H9 (cell line): ENCODE measurements around the gene WSCD1. TPM values are rescaled to one million over a fixed set of nuclear protein-coding genes. Genes with fewer than 3 reads are reported as not detected.

Source experiments
- DNase-seq: peaks from one replicate; pipeline ENCODE4 v3.0.0-alpha.2; 2017
- H2AFZ ChIP-seq: one replicate; pipeline ENCODE4 v1.6.1; 2013; ENCODE audit warnings: mild to moderate bottlenecking, low read length, control low read depth, moderate library complexity
- H2AK5ac ChIP-seq: 2 replicates; pipeline ENCODE4 v1.6.1; 2013; ENCODE audit warnings: low read length, control low read depth, mixed read lengths; ENCODE audit not compliant: insufficient read length
- H2BK120ac ChIP-seq: one replicate; pipeline ENCODE4 v1.6.1; 2013; ENCODE audit warnings: low read depth, mild to moderate bottlenecking, low read length, control low read depth, inconsistent platforms; ENCODE audit not compliant: poor library complexity, severe bottlenecking
- H2BK12ac ChIP-seq: 2 replicates; pipeline ENCODE4 v1.6.1; 2013; ENCODE audit warnings: low read length, control low read depth, mixed read lengths, low read depth; ENCODE audit not compliant: insufficient read length
- H2BK15ac ChIP-seq: 2 replicates; pipeline ENCODE4 v1.6.1; 2013; ENCODE audit warnings: low read depth, low read length, control low read depth
- H2BK20ac ChIP-seq: one replicate; pipeline ENCODE4 v1.6.1; 2013; ENCODE audit warnings: low read depth, mild to moderate bottlenecking, low read length, control low read depth, inconsistent platforms; ENCODE audit not compliant: poor library complexity, severe bottlenecking
- H2BK5ac ChIP-seq: 2 replicates; pipeline ENCODE4 v1.6.1; 2013; ENCODE audit warnings: low read length, control low read depth, mixed read lengths; ENCODE audit not compliant: insufficient read length
- H3K14ac ChIP-seq: 2 replicates; pipeline ENCODE4 v1.6.1; 2013; ENCODE audit warnings: low read length, control low read depth; ENCODE audit not compliant: insufficient read depth
- H3K18ac ChIP-seq: 2 replicates; pipeline ENCODE4 v1.6.1; 2013; ENCODE audit warnings: low read depth, mild to moderate bottlenecking, mixed read lengths, low read length, control low read depth; ENCODE audit not compliant: insufficient read length
- H3K23ac ChIP-seq: 2 replicates; pipeline ENCODE4 v1.6.1; 2013; ENCODE audit warnings: low read length, control low read depth, mixed read lengths, low read depth; ENCODE audit not compliant: insufficient read length
- H3K23me2 ChIP-seq: 2 replicates; pipeline ENCODE4 v1.6.1; 2013; ENCODE audit warnings: low read depth, mild to moderate bottlenecking, mixed read lengths, low read length, control low read depth; ENCODE audit not compliant: insufficient read length, poor library complexity, severe bottlenecking
- H3K27ac ChIP-seq: 2 replicates; pipeline ENCODE4 v1.5.1; 2013; ENCODE audit warnings: low read length, control low read depth, mixed read lengths, low read depth; ENCODE audit not compliant: insufficient read length
- H3K27me3 ChIP-seq: 2 replicates; pipeline ENCODE4 v1.6.1; 2013; ENCODE audit warnings: low read length, control low read depth, inconsistent platforms; ENCODE audit not compliant: insufficient read depth
- H3K4ac ChIP-seq: 2 replicates; pipeline ENCODE4 v1.6.1; 2013; ENCODE audit warnings: low read depth, mild to moderate bottlenecking, control low read depth, inconsistent platforms, low read length, moderate library complexity
- H3K4me1 ChIP-seq: 2 replicates; pipeline ENCODE4 v1.6.1; 2013; ENCODE audit warnings: low read length, control low read depth, inconsistent platforms; ENCODE audit not compliant: insufficient read depth
- H3K4me2 ChIP-seq: 2 replicates; pipeline ENCODE4 v1.6.1; 2013; ENCODE audit warnings: low read length, control low read depth, mixed read lengths; ENCODE audit not compliant: insufficient read length, insufficient read depth
- H3K56ac ChIP-seq: 2 replicates; pipeline ENCODE4 v1.6.1; 2013; ENCODE audit warnings: low read depth, mild to moderate bottlenecking, mixed read lengths, low read length, control low read depth; ENCODE audit not compliant: insufficient read length
- H3K79me1 ChIP-seq: 2 replicates; pipeline ENCODE4 v1.6.1; 2013; ENCODE audit warnings: low read depth, mild to moderate bottlenecking, moderate library complexity, low read length, control low read depth, inconsistent platforms; ENCODE audit not compliant: insufficient read depth, poor library complexity, severe bottlenecking
- H3K79me2 ChIP-seq: 2 replicates; pipeline ENCODE4 v1.6.1; 2013; ENCODE audit warnings: low read length, control low read depth, inconsistent platforms; ENCODE audit not compliant: insufficient read depth
- H3K9ac ChIP-seq: 2 replicates; pipeline ENCODE4 v1.6.1; 2013; ENCODE audit warnings: low read length, control low read depth, mixed read lengths; ENCODE audit not compliant: insufficient read length; ENCODE audit errors: extremely low read depth
- H3K9me3 ChIP-seq: one replicate; pipeline ENCODE4 v1.6.1; 2013; ENCODE audit warnings: low read depth, low read length, inconsistent platforms; ENCODE audit not compliant: control insufficient read depth
- H3T11ph ChIP-seq: one replicate; pipeline ENCODE4 v1.6.1; 2013; ENCODE audit warnings: mild to moderate bottlenecking, low read length, control low read depth, inconsistent platforms
- H4K20me1 ChIP-seq: one replicate; pipeline ENCODE4 v1.6.1; 2013; ENCODE audit not compliant: control insufficient read depth, insufficient read length, insufficient read depth
- H4K5ac ChIP-seq: 2 replicates; pipeline ENCODE4 v1.6.1; 2013; ENCODE audit warnings: low read depth, mild to moderate bottlenecking, mixed read lengths, low read length, control low read depth; ENCODE audit not compliant: insufficient read length
- H4K8ac ChIP-seq: replicated peaks from 2 replicates; pipeline ENCODE4 v1.6.1; 2013; ENCODE audit warnings: low read length, control low read depth, mixed read lengths, low read depth; ENCODE audit not compliant: insufficient read length
- H4K91ac ChIP-seq: 2 replicates; pipeline ENCODE4 v1.6.1; 2013; ENCODE audit warnings: low read depth, mild to moderate bottlenecking, moderate library complexity, mixed read lengths, low read length, control low read depth; ENCODE audit not compliant: insufficient read length
- H3K27ac Mint-ChIP-seq, 3 experiments: 2 replicates in 2 of 3; 3 replicates in 1 of 3; pipeline ENCODE4 v1.8.0; 2020 to 2021; ENCODE audit warnings: mixed read lengths in 3 of 3, mild to moderate bottlenecking in 1 of 3, moderate library complexity in 1 of 3
- H3K27me3 Mint-ChIP-seq: 2 replicates; pipeline ENCODE4 v1.8.0; 2021; ENCODE audit warnings: low read depth, mild to moderate bottlenecking, moderate library complexity, mixed read lengths
- H3K36me3 Mint-ChIP-seq, 3 experiments: 2 replicates in 2 of 3; 3 replicates in 1 of 3; pipeline ENCODE4 v1.8.0; 2020 to 2021; ENCODE audit warnings: low read depth in 3 of 3, mixed read lengths in 3 of 3; ENCODE audit not compliant: insufficient read depth in 1 of 3
- H3K4me1 Mint-ChIP-seq, 2 experiments: 2 replicates each; pipeline ENCODE4 v1.8.0; 2020; ENCODE audit warnings: mixed read lengths in 2 of 2
- H3K4me3 Mint-ChIP-seq, 2 experiments: 2 replicates in 1 of 2; 3 replicates in 1 of 2; pipeline ENCODE4 v1.8.0; 2020 to 2021; ENCODE audit warnings: mild to moderate bottlenecking in 2 of 2, mixed read lengths in 2 of 2, moderate library complexity in 1 of 2
- H3K9me3 Mint-ChIP-seq, 2 experiments: 2 replicates in 1 of 2; 3 replicates in 1 of 2; pipeline ENCODE4 v1.8.0; 2020; ENCODE audit warnings: mild to moderate bottlenecking in 2 of 2, mixed read lengths in 2 of 2, moderate library complexity in 1 of 2
- WGBS: extraction: QIAGEN DNeasy Blood & Tissue Kit; methylation state at CpG from one replicate; pipeline ENCODE4 v1.1.7; 2013; ENCODE audit warnings: missing lambda C conversion rate, low lambda C conversion rate, mixed read lengths; ENCODE audit not compliant: insufficient read length; ENCODE audit errors: extremely low coverage; 5-methylcytosine and 5-hydroxymethylcytosine counted together
- total RNA-seq: library from RNA; stranded (reverse); gene quantifications from 2 replicates; pipeline ENCODE4 v1.2.1, GENCODE V29; 2021
- TF ChIP-seq, protein P1 (sequence below): fragments of 200-600 bp; sonication (generic); conservative IDR thresholded peaks from 3 replicates; pipeline ENCODE4 v1.8.0; 2021; ENCODE audit warnings: antibody characterized with exemption, mild to moderate bottlenecking

WSCD1 gene
- total RNA-seq, 1 experiment from 2014 or later, result 33.6 TPM

DNA sequence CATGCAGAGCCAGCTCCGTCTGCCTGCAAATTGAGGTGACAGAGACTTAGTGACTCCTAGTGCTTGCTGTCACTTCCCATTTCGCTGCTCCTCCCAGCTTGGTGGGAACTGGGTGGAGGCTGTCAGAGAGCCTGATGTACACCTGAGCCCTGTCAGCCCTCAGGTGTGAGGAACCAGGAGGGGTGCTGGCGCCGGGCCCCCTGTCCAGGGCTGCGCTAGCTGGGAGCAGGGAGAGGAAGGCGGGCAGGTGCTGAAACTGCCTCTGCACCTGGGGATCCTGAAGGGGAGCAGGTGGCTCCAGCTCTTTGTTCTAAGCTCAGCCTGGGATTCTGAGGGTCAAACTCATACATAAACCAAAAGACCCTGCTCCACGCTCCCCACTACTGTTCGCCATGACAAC lies 10.8 kb upstream of the WSCD1 start:
- Mint-ChIP-seq H3K27ac (no peak overlapping the region), H3K36me3 (peaks cover 0 to 2% (median 0%) of the 10 kb centered on the region in 3 experiments; a peak in 2 of 7 replicates), H3K4me1 (peaks cover 2 to 5% of the 10 kb centered on the region in 2 experiments; a peak in 3 of 4 replicates), H3K9me3 (no peaks in the 10 kb centered on the region), H3K27me3 (no peaks in the 10 kb centered on the region; the same call in none of the 2 replicates), H3K4me3 (no peak overlapping the region)
- TF ChIP-seq, protein P1, sequence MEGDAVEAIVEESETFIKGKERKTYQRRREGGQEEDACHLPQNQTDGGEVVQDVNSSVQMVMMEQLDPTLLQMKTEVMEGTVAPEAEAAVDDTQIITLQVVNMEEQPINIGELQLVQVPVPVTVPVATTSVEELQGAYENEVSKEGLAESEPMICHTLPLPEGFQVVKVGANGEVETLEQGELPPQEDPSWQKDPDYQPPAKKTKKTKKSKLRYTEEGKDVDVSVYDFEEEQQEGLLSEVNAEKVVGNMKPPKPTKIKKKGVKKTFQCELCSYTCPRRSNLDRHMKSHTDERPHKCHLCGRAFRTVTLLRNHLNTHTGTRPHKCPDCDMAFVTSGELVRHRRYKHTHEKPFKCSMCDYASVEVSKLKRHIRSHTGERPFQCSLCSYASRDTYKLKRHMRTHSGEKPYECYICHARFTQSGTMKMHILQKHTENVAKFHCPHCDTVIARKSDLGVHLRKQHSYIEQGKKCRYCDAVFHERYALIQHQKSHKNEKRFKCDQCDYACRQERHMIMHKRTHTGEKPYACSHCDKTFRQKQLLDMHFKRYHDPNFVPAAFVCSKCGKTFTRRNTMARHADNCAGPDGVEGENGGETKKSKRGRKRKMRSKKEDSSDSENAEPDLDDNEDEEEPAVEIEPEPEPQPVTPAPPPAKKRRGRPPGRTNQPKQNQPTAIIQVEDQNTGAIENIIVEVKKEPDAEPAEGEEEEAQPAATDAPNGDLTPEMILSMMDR, result no peak
- Histone ChIP-seq H3K4me1 (no peaks in the 10 kb centered on the region), H2BK5ac (no peak overlapping the region), H2AK5ac (no peak overlapping the region), H3T11ph (no peak overlapping the region), H3K27ac (no peak overlapping the region), H2BK12ac (no peak overlapping the region), H3K9ac (no peak overlapping the region), H3K18ac (no peak overlapping the region), H2BK20ac (no peak overlapping the region), H3K9me3 (no peaks in the 10 kb centered on the region), H3K4me2 (no peak overlapping the region), H3K27me3 (no peaks in the 10 kb centered on the region), H4K91ac (no peak overlapping the region), H2BK15ac (no peak overlapping the region), H4K5ac (no peak overlapping the region), H2AFZ (no peak overlapping the region), H3K79me2 (no peaks in the 10 kb centered on the region), H4K20me1 (no peaks in the 10 kb centered on the region), H3K79me1 (no peaks in the 10 kb centered on the region), H3K14ac (no peak overlapping the region), H3K56ac (no peak overlapping the region), H2BK120ac (no peak overlapping the region), H3K23ac (no peak overlapping the region), H3K4ac (no peak overlapping the region), H3K23me2 (no peaks in the 10 kb centered on the region), H4K8ac (no peak overlapping the region)
- DNase-seq, result no peak
- WGBS, result no CpG with 5 or more reads among the region's 8 CpGs
